Hippocampal formation (tissue), 2 donors: Measurements from ENCODE around the gene PASK.

Experiments used
- DNase-seq, 2 donors: peaks; one replicate each; lab custom pipeline; 2025; lab: John Stamatoyannopoulos, UW

Gene PASK

DNA sequence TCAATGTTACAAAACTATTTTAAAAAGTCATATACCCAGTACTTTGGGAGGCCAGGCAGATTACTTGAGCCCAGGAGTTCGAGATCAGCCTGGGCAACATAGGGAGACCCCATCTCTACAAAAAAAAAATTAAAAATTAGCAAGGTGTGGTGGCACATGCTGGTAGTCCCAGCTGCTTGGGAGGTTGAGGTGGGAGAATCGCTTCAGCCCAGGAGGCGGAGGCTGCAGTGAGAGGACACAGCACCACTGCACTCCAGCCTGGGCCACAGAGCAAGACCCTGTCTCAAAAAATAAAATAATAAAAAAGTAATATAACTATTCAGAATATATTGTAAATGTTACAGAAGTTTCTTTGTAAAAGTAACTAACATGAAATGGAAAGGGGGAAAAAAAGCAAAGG, 1.9 kb downstream of the PASK start:
- no peak for DNase-seq

DNA sequence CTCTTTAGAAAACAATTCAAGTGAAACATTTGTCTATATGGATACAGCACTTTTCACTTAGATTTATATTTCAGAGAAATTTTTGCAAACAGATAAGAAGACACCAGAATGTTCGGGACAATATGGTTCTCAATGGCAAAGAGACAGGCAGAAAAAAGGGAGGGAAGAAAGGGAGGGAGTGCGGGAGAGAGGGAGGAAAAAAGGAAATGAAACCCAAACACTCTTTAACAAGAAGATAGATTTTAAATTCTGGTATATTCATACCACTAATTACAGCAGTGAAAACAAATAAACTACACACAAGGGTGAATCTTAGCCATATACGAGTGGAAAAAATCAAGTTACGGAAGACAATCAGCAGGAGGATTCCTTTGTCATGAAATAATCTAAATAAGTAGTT, 3.0 kb downstream of the PASK start:
- DNase-seq, result no peak

DNA sequence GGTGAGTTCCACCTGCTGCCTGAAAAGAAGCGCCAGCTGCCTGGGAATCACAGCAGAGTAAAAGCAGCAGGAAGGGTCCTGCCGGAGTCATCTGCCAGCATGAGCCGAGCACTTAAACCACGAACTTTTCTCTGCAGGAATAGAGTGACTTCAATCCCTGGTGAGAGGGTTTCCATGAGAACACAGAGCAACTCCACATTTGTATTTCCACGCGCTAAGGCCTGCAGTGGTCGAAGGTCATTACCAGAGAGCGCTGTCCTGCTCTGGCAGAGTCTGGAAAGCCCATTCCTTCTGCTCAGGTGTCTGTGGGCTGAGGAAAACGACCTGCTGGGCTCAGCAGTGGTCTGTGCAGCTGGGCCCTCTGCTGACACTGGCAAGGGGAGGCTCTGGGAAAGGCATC, 6.7 kb downstream of the PASK start:
- DNase-seq, result no peak

DNA sequence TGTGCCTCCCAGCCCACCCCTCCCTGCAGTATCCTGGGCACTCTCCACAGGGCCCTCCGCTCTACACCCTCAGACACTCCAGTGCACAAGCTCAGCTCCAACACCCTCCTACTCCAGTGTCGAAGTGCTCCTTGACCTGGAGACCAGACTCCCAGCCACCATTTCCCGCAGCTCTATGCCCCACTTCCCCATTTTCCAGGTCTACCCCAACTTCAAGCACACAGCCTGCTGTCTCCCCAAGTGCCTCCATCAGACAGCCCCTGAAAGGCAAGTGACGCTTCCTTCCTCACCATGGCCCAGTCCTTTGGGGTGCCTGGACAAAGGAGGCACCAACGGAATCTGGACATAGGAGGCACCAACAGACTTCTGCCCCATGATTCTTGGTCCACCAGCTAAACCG, 7.2 kb downstream of the PASK start:
- DNase-seq, result no peak

DNA sequence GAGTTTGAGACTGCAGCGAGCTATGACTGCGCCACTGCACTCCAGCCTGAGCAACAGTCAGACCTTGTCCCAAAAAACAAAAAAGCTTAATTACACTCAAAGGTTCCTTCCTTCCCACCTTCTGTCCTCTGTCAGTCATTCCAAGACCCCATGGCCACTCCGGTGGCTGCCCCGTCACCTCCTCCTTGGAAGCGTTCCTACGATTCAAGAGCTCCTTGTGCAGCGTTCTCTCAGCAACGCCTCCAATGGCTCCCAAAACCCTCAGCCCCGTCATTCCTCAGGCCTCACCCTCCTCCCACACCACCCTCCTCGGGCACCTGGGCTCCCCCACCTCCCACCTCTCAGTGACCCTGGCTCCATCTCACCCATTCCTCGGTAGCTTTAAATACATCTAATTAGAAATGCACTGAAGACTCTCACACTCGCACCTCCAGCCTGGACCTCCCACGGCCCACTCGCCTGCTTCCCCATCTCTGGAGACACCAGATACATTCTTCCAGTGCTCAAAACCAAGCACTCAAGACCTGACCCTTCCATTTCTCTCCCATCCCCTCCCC, 8.0 kb downstream of the PASK start:
- no peak for DNase-seq

DNA sequence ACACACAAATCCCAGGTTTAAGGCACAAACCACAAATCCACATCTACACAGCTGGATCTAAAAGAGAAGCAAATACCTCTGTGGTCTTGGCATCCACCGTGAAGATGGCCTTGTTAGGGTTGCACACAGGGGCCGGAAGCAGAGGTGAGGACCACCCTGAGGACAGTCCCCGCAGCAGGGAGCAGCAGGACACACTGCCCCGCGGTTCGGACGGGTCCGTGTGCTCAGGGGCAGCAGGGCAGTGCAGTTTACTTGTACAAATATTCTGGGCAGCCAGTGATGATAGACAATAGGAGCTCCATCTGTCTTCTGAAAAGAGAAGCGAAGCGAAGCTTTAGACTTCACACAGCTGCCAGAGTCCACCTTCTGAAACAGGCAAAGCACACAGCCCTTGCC, 8.8 kb downstream of the PASK start:
- no peak for DNase-seq

DNA sequence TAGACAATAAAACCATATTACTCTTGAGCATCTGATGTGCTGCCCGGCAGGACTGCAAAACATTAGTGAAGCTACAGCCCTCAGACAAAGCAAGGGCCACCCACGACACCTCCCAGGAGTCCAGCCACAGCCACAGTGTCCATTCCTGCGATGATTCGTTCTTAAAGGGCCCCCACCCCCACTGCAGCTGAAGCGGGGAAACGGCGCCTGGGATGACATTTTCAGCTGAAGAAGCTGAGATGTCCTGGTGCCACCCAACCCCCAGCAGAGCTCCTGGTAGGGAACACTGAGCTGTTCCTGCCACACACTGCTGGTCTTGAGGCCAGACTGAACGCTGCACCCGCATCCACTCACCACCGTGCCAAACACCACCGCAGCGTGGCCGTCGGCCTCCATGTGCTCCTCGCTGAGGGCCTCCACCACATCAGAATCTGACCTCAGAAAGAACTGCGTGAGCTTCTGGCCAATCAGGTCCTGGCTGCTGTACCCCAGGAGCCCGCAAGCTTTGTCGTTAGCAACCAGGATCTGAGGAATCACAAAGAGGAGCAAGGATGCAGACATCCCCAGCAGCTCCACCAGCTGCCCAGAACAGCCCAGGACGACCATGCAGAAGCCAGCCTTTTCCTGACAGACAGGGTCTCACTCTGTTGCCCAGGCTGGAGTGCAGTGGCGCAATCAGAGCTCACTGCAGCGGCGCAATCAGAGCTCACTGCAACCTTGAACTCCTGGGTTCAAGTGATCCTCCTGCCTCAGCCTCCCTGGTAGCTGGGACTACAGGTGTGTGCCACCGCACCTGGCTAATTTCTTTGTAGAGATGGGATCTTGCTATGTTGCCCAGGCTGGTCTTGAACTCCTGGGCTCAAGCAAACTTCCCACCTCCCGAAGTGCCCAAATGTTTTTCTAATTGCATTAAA, 9.5 kb downstream of the PASK start:
- no peak for DNase-seq

DNA sequence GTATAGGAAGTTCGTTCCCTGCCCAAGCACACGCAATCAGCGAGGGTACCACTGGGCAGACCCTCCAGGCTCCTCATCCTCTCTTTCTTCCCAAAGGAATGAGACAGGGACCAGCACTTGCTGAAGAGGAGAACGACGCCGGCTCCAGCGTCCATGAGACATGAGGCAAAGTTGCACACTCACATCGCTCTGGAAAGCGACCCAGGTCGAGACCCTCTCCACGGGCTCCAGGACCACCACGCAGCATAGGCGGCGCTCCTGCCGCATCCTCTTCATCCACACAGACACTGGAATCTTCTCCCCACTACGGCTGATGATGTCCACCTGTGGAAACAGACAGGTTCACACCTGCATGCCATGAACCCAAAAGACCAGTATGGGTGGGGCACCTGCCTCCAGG, 10.8 kb downstream of the PASK start:
- DNase-seq, result no peak

DNA sequence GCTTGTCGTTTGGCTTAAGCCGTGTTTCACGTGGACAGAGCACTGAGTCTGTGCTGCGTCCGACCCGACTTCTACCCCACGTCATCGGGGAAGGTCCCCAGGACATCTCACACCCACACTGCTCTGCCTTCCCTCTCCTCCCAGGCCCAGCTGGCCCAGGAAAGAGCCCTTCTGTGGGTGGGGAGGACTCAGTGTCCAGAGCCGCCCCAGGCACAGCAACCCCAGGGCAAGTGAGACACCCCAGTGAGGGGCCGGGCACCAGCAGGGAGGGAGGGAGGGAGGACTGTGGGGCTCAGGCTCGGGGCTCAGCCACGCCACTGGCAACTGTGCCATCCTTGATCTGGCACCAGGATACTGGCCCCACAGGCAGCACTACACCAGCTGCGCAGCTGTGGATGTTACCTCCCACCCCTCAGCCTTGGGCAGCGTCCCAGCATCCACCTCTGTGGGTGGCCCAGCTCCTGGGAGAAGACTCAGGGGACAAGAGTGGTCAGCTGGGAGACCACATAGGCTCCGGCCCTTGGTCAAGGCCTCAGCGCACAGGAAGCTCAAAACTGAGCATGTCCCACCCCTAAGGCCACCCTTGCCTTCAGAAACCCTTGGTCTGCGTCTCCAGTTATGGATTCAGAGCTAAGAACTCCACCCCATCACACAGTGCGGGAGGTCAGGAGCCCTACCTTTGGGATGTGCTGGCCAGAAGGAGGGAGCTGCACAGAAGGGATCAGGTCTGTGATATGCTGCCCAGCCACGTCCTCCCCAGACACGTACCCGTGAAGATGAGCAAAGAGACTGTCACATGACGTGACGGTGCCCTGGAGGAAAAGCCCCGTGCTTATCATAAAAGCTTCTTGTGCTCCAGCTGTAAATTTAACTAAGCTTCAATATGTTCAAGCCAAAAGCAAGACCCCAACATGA, 11.7 kb downstream of the PASK start:
- no peak for DNase-seq

DNA sequence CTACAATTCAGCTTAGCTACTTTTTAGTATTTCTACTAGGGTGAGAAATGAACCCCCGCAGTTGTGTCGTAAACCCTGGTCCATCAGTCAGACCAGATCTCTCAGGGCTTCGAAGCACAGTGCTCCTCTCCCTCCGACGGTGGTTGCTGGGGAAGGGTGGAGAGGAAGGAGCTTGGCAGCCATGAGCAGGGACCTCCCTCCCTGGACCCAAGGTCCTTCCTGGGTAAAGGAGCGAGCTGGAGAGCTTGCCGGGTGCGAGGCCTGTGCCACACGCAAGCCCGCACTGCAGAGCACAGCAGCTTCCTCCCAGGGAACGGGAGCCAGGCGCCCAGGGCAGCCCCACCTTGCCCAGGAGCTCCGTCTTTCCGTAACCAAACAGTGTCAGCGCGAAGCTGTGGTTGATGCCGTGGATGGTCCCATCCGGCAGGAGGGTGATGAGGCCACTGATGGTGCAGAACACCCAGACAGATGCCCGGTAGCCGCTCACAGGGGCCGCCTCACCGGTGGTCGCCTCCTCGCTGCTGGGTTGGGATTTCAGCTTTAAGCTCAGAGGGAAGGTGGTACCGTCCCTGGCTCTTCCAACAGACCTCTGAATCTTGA, 12.5 kb downstream of the PASK start:
- DNase-seq, result no peak

DNA sequence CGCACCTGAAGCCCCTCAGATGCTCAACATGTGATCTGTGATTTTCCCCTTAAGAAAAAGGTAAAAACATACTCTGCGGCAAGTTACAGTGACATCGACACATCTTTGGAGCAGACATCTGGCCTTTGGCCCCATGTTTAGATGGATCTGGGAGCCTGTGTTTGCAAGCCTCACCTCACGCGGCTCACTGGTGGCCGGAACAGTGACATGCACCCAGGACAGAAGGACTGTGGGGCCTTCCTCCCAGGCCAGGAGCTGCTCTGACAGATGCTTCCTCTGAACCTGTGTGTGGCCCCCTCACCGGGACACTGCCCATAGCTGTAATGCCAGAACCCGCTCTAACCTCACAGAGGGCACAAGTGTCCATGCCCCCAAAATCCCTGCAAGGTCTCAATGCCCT, 13.1 kb downstream of the PASK start:
- DNase-seq, result no peak

DNA sequence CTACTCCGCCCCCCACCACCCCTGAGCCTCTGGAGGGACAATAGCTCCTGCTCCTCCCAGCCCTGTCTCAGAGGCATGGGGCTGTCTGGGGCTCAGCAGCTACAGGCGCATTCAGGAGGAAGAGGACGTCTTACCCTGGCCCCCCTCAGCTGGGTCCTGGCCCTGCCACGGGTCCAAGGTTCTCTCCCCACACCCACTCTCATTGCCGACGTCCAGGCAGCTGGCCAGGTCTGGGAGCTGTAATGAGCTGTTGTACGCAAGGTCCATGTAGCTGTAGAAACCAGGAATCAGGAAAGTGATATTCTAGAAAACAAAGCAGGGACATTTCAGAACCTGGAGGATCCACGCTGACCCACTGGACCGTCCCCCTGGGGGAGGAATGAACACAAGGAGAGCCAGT, 13.5 kb downstream of the PASK start:
- DNase-seq, result no peak

DNA sequence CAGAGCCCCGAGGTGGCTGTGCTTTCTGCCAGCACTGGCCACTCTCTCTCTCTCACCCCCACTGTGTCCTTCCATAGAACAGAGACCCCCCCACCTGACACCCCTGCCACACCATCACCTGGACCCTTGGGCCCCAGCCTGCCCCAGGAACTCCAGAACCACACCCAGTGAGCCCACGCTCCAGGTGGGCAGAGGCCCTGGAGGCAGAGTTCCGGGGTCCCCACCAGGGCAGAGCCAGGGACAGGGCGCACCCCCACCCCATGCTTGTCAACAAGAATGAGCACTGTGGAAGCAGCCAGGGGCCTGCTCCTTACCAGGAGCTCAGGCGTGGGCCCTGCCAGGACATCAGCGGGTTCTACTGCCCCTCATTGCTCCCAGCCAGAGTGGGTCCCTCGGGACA, 14.6 kb downstream of the PASK start:
- DNase-seq, result no peak

DNA sequence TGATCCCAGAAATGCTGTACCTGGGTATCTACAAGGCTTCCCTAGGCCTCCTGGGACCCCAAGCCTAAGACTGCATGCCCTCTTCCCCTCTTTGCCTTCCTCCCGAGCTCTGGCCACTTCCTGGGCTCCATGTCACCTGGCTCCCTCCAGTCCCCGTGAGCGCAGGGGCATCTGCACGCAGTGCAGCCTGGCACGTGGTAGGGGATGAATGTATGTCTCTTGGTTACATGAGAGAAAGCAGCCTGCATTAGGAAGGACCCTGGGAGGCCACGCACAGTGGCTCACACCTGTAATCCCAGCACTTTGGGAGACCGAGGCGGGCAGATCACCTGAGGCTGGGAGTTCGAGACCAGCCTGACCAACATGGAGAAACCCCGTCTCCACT, 15.8 kb downstream of the PASK start:
- DNase-seq, result no peak

DNA sequence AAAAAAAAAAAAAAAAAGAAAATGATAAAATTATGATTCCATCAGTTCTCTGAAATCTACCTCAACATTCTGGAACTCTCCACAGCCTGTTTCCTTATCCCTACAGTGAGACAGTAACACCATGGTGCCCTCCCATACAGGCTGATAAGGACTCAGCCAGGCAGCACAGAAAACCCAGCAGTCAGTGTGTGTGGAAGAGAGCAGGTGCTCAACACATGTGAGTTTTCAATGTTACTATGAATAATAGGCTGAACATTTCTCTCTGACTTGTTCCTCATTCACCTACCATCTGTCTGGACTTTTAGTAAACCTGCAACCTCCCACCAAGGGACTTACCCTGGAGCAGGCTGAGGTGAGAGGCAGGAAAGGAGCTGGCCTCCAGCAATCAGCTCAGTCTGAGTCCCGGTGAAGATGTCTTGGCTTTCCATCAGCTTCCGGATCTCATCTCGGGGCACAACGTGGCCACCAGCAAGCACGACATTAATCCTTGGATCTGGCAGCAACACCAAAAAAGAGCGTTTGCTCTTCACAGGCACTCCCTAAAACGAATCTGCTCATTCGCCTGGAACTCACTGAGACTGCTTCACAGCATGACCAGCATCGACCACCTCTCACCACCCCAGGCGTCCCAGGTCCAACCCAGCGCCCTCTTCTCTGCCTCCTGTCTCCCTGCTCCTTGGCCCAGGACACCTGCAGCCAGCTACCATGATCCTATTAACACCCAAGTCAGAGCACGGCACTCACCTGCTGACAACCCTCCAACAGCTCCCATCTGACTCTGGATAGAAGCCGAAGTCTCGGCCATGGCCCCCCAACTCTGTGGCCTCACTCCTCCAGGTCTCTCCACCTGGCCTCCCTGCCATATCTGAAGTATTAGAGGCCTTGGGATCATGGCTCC, 16.5 kb downstream of the PASK start:
- no peak for DNase-seq

DNA sequence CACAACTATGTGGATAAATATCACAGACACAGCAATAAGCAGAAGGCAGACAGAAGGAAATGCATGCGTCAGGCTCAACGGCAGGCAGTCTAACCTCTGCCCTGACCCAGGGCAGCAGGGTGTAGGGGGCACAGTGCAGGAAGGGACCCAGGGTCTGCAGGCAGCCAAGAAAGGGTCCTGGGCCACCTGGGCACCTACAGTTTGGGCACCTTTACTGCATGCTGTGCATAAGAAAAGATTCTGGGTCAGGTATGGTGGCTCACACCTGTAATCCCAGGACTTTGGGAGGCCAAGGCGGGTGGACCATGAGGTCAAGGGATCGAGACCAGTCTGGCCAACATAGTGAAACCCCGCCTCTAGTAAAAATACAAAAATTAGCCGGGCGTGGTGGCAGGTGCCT, 17.7 kb downstream of the PASK start:
- DNase-seq, result no peak

DNA sequence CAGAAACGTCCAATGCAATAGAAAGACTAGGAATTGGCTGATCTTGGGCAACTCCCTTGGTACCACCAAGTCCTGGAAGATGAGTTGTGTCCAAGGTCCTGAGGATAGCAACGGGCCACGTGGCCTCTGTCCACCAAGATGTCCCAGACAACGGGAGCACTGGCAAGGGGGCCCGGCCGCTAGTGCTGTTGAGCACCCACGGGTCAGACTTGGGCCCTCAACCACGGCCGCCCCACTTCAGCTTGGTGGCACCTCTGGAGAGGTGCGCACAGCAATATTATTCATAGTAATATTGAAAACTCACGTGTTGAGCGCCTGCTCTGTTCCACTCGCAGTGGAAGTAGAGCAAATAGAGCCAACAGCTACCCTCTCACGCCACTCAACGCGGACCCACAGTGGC, 19.0 kb downstream of the PASK start:
- DNase-seq, result no peak

DNA sequence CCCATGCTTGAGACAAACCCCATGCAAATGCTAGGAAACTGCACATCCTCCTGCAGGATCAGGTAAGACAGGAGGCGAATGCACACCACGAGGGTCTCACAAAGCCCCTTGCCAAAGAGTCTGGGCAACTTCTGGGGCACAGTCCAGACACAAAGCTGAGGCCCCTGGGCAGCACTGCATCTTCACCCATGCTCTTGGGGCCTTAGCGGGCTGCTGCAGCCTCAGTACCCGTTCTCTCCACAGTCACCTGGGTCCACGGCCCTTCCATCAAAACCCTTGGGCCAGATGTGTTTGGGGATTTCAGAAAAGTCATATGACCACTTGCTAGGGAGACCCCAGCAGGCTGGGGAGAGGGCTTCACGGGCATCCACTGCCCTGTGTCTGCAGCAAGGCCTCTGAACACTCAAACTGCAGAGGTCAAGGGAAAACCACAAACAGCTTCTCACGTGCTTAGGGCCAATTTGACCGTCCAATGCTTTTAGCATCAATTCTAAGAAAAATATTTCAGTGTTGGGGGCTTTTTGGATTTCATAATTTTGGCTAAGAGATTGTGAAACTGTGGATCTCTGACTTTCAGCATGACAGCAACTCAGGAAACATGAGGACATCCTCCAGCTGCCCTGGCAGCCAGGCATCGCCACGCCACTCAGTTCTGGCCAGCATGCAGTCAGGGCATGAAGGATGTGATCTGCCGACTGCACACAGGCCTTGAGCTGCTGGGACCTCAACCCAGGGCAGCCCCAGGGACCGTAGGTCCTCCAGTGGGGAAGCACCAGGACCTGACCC, 20.0 kb downstream of the PASK start:
- no peak for DNase-seq

DNA sequence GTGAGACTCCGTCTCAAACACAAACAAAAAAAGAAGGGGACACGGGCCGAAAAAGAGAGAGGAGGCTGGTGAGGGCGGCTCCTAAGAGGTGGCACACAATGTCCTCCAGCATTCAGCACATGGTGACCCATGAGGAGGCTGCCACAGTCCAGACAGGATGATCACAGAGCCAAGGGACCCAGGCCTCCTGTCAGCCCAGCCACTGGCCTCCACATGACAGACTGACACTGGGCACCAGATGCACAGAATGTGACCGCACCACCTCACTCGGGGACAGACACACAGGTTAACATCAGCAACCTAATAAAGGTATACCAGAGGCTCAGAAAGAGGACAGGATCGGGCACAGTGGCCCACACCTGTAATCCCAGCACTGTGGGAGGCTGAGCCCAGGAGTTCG, 21.0 kb downstream of the PASK start:
- DNase-seq, result no peak

DNA sequence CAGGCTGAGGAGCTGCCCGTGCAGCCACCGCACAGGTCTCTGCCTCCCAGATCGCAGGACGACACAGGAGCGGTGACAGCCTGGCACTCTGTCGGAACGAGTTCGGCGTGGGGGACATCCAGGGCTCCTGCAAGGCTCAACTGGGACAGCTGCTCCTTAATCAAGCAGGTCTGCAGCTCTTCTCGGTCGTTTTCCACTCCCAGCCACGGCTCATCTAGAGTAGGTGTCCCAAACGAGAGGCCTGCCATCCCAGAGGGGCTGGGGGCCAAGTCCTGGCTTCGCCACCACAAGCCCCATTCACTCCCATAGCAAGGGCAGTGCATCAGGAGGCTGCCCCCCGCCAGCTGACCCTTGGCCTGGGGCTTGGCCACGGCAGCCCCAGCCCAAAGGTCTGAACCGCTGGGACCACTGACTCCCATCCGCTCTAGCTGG, 22.5 kb downstream of the PASK start:
- DNase-seq, result no peak
